HCT116 (cell line): ENCODE data around the gene POU2F3. TPM values are rescaled to one million over a fixed set of nuclear protein-coding genes. Genes with fewer than 3 reads are reported as not detected.

Source experiments
- ATAC-seq: fragments of 200-7000 bp; cut with Tn5 transposase; 2 replicates; pipeline ENCODE4 v1.9.1; 2020; ENCODE audit warnings: mild to moderate bottlenecking, moderate library complexity
- BruUV-seq: library from RNA; stranded (reverse); fragments of 400-500 nt; replicated peaks from 2 replicates; lab custom pipeline; 2021; lab: Mats Ljungman, UMichigan
- CTCF ChIA-PET: fragments of 300-600 bp; sonication (Branson Sonifier 250); formaldehyde crosslinking; loops from one replicate; lab custom pipeline; 2021; ENCODE audit warnings: antibody characterized with exemption; lab: Charles Lee
- POLR2A ChIA-PET: fragments of 300-600, 350-600 bp; sonication (Branson Sonifier 250); formaldehyde crosslinking; loops from one replicate; lab custom pipeline; 2021; ENCODE audit warnings: antibody characterized with exemption; lab: Charles Lee
- RAD21 ChIA-PET, 2 experiments: fragments of 300-600 bp; sonication (Branson Sonifier 250); formaldehyde crosslinking; loops; one replicate each; lab custom pipeline; 2023; ENCODE audit warnings: low total read pairs in 2 of 2; ENCODE audit not compliant: uncharacterized antibody in 2 of 2, unreplicated experiment in 2 of 2, low non-redundant PET in 1 of 2; lab: Charles Lee
- DNase-seq: peaks from one replicate; pipeline ENCODE4 v3.0.0-alpha.2; 2010; ENCODE audit warnings: low read depth, low spot score
- H2AFZ ChIP-seq: fragments of 200-600 bp; shearing (Covaris generic), sonication (generic); 2 replicates; pipeline ENCODE4 v1.6.1; 2017; ENCODE audit warnings: low read depth, mixed run types, mixed read lengths, antibody characterized with exemption, low read length; ENCODE audit not compliant: poor library complexity, severe bottlenecking
- H3K27ac ChIP-seq: 2 replicates; pipeline ENCODE4 v1.5.1; 2012; ENCODE audit warnings: low read depth, low read length
- H3K27me3 ChIP-seq: fragments of 200-600 bp; sonication (generic); 2 replicates; pipeline ENCODE4 v1.6.1; 2016; ENCODE audit warnings: mixed run types, low read length, mixed read lengths; ENCODE audit not compliant: insufficient read depth
- H3K36me3 ChIP-seq, 2 experiments: fragments of 200-500 bp in 1 of 2; fragments of 200-600 bp in 1 of 2; sonication (Bioruptor generic) in 1 of 2; sonication (generic) in 1 of 2; 2 replicates each; pipeline versions ENCODE4 v1.5.1 to v1.6.1; 2014 to 2016; ENCODE audit warnings: low read length in 2 of 2, inconsistent platforms in 1 of 2, mixed read lengths in 1 of 2, mixed run types in 1 of 2; ENCODE audit not compliant: insufficient read depth in 2 of 2, control insufficient read depth in 1 of 2
- H3K4me1 ChIP-seq, 2 experiments: fragments of 200-600 bp in 1 of 2; sonication (generic) in 1 of 2; 2 replicates each; pipeline versions ENCODE4 v1.5.1 to v1.6.1; 2012 to 2017; ENCODE audit warnings: low read length in 2 of 2, inconsistent platforms in 1 of 2, mild to moderate bottlenecking in 1 of 2, mixed read lengths in 1 of 2, mixed run types in 1 of 2, moderate library complexity in 1 of 2; ENCODE audit not compliant: insufficient read depth in 2 of 2, control insufficient read depth in 1 of 2
- H3K4me2 ChIP-seq: fragments of 200-600 bp; sonication (generic); 2 replicates; pipeline ENCODE4 v1.6.1; 2017; ENCODE audit warnings: mixed run types, low read length, mixed read lengths
- H3K4me3 ChIP-seq, 2 experiments: fragments of 200-600 bp in 1 of 2; sonication (generic) in 1 of 2; replicated peaks in 1 of 2; 2 replicates each; pipeline ENCODE4 v1.5.1; 2011 to 2016; ENCODE audit warnings: low read length in 2 of 2, control low read depth in 1 of 2, low read depth in 1 of 2, mild to moderate bottlenecking in 1 of 2, mixed read lengths in 1 of 2, mixed run types in 1 of 2
- H3K79me2 ChIP-seq: fragments of 200-600 bp; sonication (generic); 2 replicates; pipeline ENCODE4 v1.6.1; 2017; ENCODE audit warnings: mild to moderate bottlenecking, mixed run types, low read length, moderate library complexity, mixed read lengths; ENCODE audit not compliant: insufficient read depth
- H3K9ac ChIP-seq: fragments of 200-600 bp; sonication (generic); 2 replicates; pipeline ENCODE4 v1.6.1; 2016; ENCODE audit warnings: low read length, mixed read lengths
- H3K9me2 ChIP-seq: fragments of 200-600 bp; sonication (generic), shearing (Covaris generic); 2 replicates; pipeline ENCODE4 v1.6.1; 2017; ENCODE audit warnings: mixed run types, mild to moderate bottlenecking, moderate library complexity; ENCODE audit not compliant: insufficient read depth
- H3K9me3 ChIP-seq, 2 experiments: fragments of 200-500 bp in 1 of 2; fragments of 200-600 bp in 1 of 2; sonication (Bioruptor generic) in 1 of 2; sonication (generic) in 1 of 2; 2 replicates each; pipeline ENCODE4 v1.6.1; 2014 to 2017; ENCODE audit warnings: low read length in 2 of 2, mixed read lengths in 2 of 2, inconsistent platforms in 1 of 2, low read depth in 1 of 2, mild to moderate bottlenecking in 1 of 2, mixed run types in 1 of 2, moderate library complexity in 1 of 2; ENCODE audit not compliant: control insufficient read depth in 1 of 2, insufficient read depth in 1 of 2
- H4K20me1 ChIP-seq: fragments of 200-600 bp; sonication (generic), shearing (Covaris generic); 2 replicates; pipeline ENCODE4 v1.6.1; 2017; ENCODE audit warnings: mixed run types, mild to moderate bottlenecking, moderate library complexity; ENCODE audit not compliant: insufficient read depth
- ATF3 ChIP-seq: IDR thresholded peaks from 2 replicates; pipeline ENCODE4 v1.6.1; 2012
- CBX3 ChIP-seq: IDR thresholded peaks from 2 replicates; pipeline ENCODE4 v1.6.1; 2012; ENCODE audit warnings: low read depth
- CEBPB ChIP-seq: IDR thresholded peaks from 2 replicates; pipeline ENCODE4 v1.6.1; 2012; ENCODE audit warnings: low read depth
- CTCF ChIP-seq, 3 experiments: fragments of 200-600 bp in 1 of 3; sonication (generic) in 1 of 3; IDR thresholded peaks in 2 of 3; conservative IDR thresholded peaks in 1 of 3; 2 replicates each; pipeline ENCODE4 v1.5.1; 2012 to 2017; ENCODE audit warnings: low read depth in 2 of 3, low read length in 2 of 3, antibody characterized with exemption in 1 of 3, borderline replicate concordance in 1 of 3, control low read depth in 1 of 3, mild to moderate bottlenecking in 1 of 3, mixed read lengths in 1 of 3, mixed run types in 1 of 3, moderate library complexity in 1 of 3; ENCODE audit not compliant: insufficient read depth in 1 of 3
- EGR1 ChIP-seq: IDR thresholded peaks from 2 replicates; pipeline ENCODE4 v1.6.1; 2012; ENCODE audit warnings: low read depth
- ELF1 ChIP-seq: IDR thresholded peaks from 2 replicates; pipeline ENCODE4 v1.6.1; 2012; ENCODE audit warnings: low read depth, borderline replicate concordance
- EZH2 ChIP-seq: fragments of 200-600 bp; sonication (generic); IDR thresholded peaks from 2 replicates; pipeline ENCODE4 v1.6.1; 2017; ENCODE audit warnings: antibody characterized with exemption, mixed run types
- FOSL1 ChIP-seq: IDR thresholded peaks from 2 replicates; pipeline ENCODE4 v1.6.1; 2012; ENCODE audit warnings: low read depth
- JUND ChIP-seq: IDR thresholded peaks from 2 replicates; pipeline ENCODE4 v1.6.1; 2012
- MAX ChIP-seq: IDR thresholded peaks from 2 replicates; pipeline ENCODE4 v1.6.1; 2012
- POLR2AphosphoS5 ChIP-seq: IDR thresholded peaks from 2 replicates; pipeline ENCODE4 v1.6.1; 2011; ENCODE audit warnings: mild to moderate bottlenecking, low read depth, low read length, moderate library complexity
- RAD21 ChIP-seq: IDR thresholded peaks from 2 replicates; pipeline ENCODE4 v1.6.1; 2012; ENCODE audit warnings: low read depth, mild to moderate bottlenecking
- REST ChIP-seq: IDR thresholded peaks from 2 replicates; pipeline ENCODE4 v1.6.1; 2012; ENCODE audit warnings: low read depth
- YY1 ChIP-seq: IDR thresholded peaks from 2 replicates; pipeline ENCODE4 v1.6.1; 2011; ENCODE audit warnings: low read length, low read depth, moderate library complexity, mild to moderate bottlenecking; ENCODE audit not compliant: insufficient replicate concordance; ENCODE audit errors: extremely low read depth
- ZBTB33 ChIP-seq: IDR thresholded peaks from 2 replicates; pipeline ENCODE4 v1.6.1; 2011; ENCODE audit warnings: mild to moderate bottlenecking, low read length, moderate library complexity; ENCODE audit not compliant: insufficient replicate concordance; ENCODE audit errors: extremely low read depth
- ZFX ChIP-seq: fragments of 450-650 bp; IDR thresholded peaks from 2 replicates; pipeline ENCODE4 v1.6.1; 2017
- ZNF274 ChIP-seq: fragments of 200-500 bp; sonication (Bioruptor generic); IDR thresholded peaks from 2 replicates; pipeline ENCODE4 v1.6.1; 2014; ENCODE audit warnings: mild to moderate bottlenecking, low read depth, low read length, inconsistent platforms
- intact Hi-C: fragments of 100-400 bp; cut with micrococcal nuclease; formaldehyde crosslinking; loops from 2 replicates; pipeline ENCODE4 v1.10.0; 2022
- total RNA-seq: library from RNA; stranded (reverse); gene quantifications from one replicate; pipeline ENCODE4 v1.2.1, GENCODE V29; 2021; ENCODE audit not compliant: unreplicated experiment

The POU2F3 gene
- total RNA-seq, 1 experiment from 2014 or later, result 0.15 TPM

GRCh38 chr11:120363436-120363835 lies 123.5 kb downstream of the POU2F3 start:
- ATAC-seq (no peak), DNase-seq (no peak)
- Histone ChIP-seq H3K27me3 (no peaks in the 10 kb centered on the region), H3K9me3 (no peaks in the 10 kb centered on the region), H3K9ac (no peak overlapping the region), H3K27ac (no peak overlapping the region), H3K36me3 (no peaks in the 10 kb centered on the region), H3K4me2 (no peak overlapping the region), H3K4me3 (no peak overlapping the region), H3K9me2 (no peaks in the 10 kb centered on the region), H3K4me1 (no peaks in the 10 kb centered on the region), H2AFZ (no peak overlapping the region), H4K20me1 (0 out of 2 replicates have a peak, but pooled peaks cover 6% of the 10 kb centered on the region), H3K79me2 (peaks cover 92% of the 10 kb centered on the region)
- no TSS peak for BruUV-seq
- intact Hi-C loops, result no loop called here
- ChIA-PET POLR2A (no interaction called here), CTCF (no interaction called here), RAD21 (no interaction called here)
- no peak for TF ChIP-seq CTCF (IDR thresholded peaks at IDR 0.05 in 2 of 3, conservative IDR thresholded peaks at IDR 0.05 in 1 of 3; ENCODE audit: borderline replicate concordance in 1 of 3, insufficient read depth in 1 of 3, low read depth in 2 of 3, low read length in 2 of 3)
- TF ChIP-seq MAX, result no peak
- no peak for TF ChIP-seq EGR1
- no peak for TF ChIP-seq JUND
- no peak for TF ChIP-seq EZH2
- TF ChIP-seq POLR2AphosphoS5, result no peak
- TF ChIP-seq RAD21, result no peak
- TF ChIP-seq CBX3, result no peak
- no peak for TF ChIP-seq ZBTB33
- TF ChIP-seq FOSL1, result no peak
- TF ChIP-seq ZFX, result no peak
- no peak for TF ChIP-seq REST
- TF ChIP-seq YY1, result no peak
- TF ChIP-seq ZNF274, result no peak
- no peak for TF ChIP-seq ATF3
- no peak for TF ChIP-seq CEBPB
- no peak for TF ChIP-seq ELF1
